Cardiac septum (tissue), 1 donor: ENCODE data around the gene TMC1. TPM values are rescaled to one million over a fixed set of nuclear protein-coding genes. Genes with fewer than 3 reads are reported as not detected.
"Not testable (repeated sequence)": the region's sequence is repeated elsewhere in the genome, so short reads cannot be mapped to it uniquely, and the experiment has no call there.

ENCODE experiments used
- DNase-seq: peaks from one replicate; pipeline ENCODE4 v3.0.0-alpha.2; 2020; ENCODE audit warnings: low spot score
- intact Hi-C: fragments of 100-400 bp; cut with DNase I; formaldehyde crosslinking; loops from one replicate; pipeline ENCODE4 v1.14.0; 2022
- total RNA-seq: library from RNA; stranded (reverse); fragmentation: NEBNext Ultra II Directional; extraction: Animal tissue kit (Norgen Biotek cat#: 25700); gene quantifications from one replicate; pipeline ENCODE4 v1.2.1, GENCODE V29; 2021
- donor health status: DM: no; HTN: no; CAD: no.

The TMC1 gene
- total RNA-seq, 1 donor from 2014 or later = 0.27 TPM

- intact Hi-C loops = loop anchor here (10.0 kb wide), 1 partner anchor 46 kb away; no protein-coding TSS in a partner anchor
- not testable (repeated sequence) for DNase-seq
These were observed 397 bp upstream of the TMC1 start for GRCh38 chr9:72521011-72521410.

DNA sequence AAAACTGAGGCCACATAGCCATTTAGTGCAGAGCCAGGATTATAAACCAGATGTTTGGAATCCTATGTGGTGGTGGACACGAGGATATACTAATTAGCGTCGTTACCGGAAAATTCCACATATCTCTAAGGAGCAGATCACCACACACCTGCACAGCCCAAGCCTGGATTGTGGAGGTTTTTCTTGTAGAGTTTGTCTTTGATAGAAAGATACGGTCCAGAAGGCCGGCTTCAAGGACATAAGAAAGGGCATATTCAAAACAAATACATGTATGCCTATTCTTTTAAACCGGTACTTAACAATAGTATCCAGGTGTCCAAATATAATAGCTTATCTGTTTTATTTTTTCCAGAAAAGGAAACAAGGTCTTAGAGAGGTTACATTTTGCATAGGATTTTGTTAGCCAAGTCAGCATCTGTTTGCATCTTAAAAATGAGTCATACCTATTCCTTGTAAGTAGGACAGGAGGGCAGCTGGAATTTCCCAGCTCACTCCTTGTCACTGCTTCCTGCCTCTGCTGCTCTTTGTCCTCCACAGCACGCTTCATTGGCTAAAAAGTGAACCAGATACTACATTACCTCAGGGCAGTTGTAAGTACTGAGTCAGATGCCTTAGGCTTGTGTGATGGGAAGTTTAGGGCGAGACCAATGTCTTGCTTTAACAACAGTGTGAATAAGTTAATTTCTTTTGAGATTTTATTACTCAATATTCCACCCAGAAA, 3.6 kb downstream of the TMC1 start:
- DNase-seq = no peak
- intact Hi-C loops = loop anchor here (5.0 to 10.0 kb wide), 3 partner anchors 50 to 67 kb away; no protein-coding TSS in a partner anchor

DNA sequence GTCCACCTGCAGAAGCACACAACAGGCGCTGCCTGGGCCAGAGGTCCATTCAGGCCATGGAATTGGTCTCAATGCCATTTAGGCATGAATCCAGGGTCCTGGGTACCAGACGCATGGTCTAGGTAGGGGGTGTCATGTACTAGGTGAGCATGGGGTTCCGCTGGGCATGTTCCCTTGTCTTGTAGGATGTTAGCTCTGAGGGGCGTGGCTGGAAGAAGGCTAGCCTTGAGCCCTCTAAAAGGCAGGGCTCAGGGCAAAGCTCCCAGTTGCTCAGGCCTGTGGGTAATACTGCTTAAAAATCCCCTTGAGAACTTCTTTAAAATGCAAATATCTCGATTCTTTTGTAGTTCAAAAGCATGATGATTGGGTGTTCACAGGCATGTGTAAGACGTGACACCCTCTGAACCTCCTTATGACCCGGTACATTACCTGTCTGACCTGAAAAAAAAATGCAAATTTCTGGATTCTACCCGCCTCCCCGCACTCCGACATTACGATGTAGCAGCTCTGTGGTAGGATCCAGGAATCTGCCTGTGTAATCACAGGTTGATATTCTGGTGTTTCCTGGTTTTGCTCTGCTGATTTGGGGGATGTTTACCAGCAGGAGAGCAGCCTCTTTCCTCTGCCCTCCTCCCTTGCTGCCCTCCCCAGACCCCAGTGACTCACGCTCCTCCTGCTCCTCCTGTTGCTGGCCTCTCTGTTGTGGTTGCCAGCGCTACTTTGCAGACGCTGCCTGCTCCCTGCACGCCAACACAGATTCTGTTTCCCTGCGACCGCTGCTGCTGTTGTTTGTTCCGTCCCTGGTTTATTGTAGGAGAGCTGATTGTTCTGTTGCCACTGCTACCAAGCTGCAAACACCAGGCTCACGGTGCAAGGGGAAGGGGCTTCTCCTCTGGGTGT, 5.7 kb downstream of the TMC1 start:
- DNase-seq = no peak
- intact Hi-C loops = loop anchor here (5.0 to 10.0 kb wide), 3 partner anchors 50 to 65 kb away; no protein-coding TSS in a partner anchor

DNA sequence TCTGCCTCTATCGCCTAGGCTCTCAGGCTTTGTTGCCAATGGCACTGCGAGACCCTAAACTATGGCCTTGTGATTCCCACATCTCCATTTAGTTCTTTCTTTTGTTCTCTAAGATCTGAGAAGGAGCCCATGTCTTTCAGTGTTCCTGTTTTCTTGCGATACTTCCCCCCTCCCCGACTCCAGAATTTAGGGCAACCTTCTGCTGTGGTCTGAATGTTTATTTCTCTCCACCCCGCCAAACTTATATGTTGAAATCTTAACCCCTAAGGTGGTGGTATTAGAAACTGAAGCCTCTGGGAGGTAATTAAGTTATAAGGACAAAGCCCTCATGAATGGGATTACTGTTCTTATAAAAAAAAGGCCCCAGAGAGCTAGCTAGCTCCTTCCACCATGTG, 6.4 kb downstream of the TMC1 start:
- intact Hi-C loops = loop anchor here (5.0 to 10.0 kb wide), 3 partner anchors 50 to 65 kb away; no protein-coding TSS in a partner anchor
- no peak for DNase-seq

DNA sequence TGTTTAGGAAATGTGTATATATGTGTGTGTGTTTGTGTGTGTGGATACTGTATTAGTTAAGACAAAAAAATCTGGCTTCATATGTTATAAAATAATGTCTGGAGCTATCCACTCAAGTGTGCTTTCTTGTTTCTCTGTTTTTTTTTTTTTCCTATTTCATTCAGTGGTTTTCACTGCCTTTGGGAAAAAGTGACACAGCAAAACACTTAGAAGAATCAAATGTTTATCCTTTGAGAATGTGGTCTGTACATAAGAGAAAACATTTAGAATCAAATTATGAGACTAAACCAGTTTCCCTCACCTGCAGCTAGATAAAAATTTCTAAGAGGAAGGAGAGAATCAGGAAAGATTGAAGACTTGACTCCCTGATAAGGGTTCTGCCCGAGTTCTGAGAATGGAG, 8.1 kb downstream of the TMC1 start:
- DNase-seq = no peak

GRCh38 chr9:72533322-72533721, 11.9 kb downstream of the TMC1 start:
- intact Hi-C loops = no loop called here

More for the DNA sequence above, 8.1 kb downstream of the TMC1 start:
- intact Hi-C loops = loop anchor here (5.0 to 10.0 kb wide), 3 partner anchors 48 to 63 kb away; no protein-coding TSS in a partner anchor

GRCh38 chr9:72534931-72535330, 13.5 kb downstream of the TMC1 start:
- intact Hi-C loops = no loop called here
- no peak for DNase-seq

More at GRCh38 chr9:72533322-72533721, 11.9 kb downstream of the TMC1 start:
- DNase-seq = no peak

GRCh38 chr9:72537011-72537545, 15.7 kb downstream of the TMC1 start:
- no peak for DNase-seq
- intact Hi-C loops = no loop called here

GRCh38 chr9:72537671-72538070, 16.3 kb downstream of the TMC1 start:
- DNase-seq = no peak
- intact Hi-C loops = no loop called here

GRCh38 chr9:72538921-72539702, 17.7 kb downstream of the TMC1 start:
- intact Hi-C loops = no loop called here
- DNase-seq = no peak

DNA sequence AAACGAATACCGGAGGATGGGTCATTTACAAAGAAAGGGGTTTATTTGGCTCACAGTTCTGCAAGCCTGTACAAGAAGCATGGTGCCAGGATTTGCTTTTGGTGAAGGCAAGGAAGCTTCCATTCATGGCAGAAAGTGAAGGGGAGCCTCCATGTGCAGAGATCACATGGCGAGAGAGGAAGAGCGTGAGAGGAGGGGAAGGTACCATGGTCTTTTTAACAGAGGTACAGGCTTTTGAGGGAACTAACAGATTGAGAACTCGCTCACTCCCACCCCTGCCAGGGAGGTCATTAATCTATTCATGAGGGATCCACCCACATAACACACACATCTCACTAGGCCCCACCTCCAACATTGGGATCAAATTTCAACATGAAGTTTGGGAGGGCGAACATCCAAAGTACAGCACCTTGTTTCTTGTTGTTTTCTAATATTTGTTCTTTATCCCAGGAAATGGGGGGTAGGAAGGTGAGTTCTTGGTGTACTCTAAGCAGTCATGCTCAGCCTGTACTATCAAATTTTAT, 18.5 kb downstream of the TMC1 start:
- DNase-seq = no peak
- intact Hi-C loops = no loop called here

GRCh38 chr9:72540348-72540873, 19.0 kb downstream of the TMC1 start:
- intact Hi-C loops = no loop called here
- no peak for DNase-seq

DNA sequence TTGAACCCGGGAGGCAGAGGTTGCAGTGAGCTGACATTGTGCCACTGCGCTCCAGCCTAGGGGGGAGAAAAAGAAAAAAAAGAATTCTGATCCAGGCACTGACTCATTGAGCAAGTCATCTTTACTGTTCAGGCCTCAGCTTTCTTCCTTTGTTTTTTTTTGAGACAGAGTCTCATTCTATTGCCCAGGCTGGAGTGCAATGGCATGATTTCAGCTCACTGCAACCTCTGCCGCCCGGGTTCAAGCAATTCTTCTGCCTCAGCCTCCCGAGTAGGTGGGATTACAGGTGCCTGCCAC, 21.1 kb downstream of the TMC1 start:
- intact Hi-C loops, DNase-seq: not testable (repeated sequence)

DNA sequence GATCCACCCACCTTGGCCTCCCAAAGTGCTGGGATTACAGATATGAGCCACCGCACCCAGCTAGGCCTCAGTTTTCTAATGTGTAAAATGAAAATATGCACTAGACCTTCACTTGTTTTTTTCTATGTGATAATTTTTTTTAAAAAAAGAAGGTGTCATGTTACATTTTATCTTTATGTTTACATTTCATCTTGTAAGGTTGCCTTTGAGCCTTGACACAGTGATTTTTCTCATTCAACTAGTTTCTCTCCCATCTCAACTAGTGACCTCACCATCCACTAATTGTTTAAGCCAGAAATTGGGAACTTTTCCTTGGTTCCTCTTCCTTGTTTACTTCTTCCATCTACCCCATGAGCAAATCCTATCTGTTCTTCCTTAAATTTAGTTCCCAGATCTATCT, 21.5 kb downstream of the TMC1 start:
- intact Hi-C loops = no loop called here
- no peak for DNase-seq

- no peak for DNase-seq
- intact Hi-C loops = no loop called here
These were observed 29.9 kb downstream of the TMC1 start for GRCh38 chr9:72551306-72551705.

GRCh38 chr9:72552356-72552755, 30.9 kb downstream of the TMC1 start:
- intact Hi-C loops = no loop called here
- no peak for DNase-seq

DNA sequence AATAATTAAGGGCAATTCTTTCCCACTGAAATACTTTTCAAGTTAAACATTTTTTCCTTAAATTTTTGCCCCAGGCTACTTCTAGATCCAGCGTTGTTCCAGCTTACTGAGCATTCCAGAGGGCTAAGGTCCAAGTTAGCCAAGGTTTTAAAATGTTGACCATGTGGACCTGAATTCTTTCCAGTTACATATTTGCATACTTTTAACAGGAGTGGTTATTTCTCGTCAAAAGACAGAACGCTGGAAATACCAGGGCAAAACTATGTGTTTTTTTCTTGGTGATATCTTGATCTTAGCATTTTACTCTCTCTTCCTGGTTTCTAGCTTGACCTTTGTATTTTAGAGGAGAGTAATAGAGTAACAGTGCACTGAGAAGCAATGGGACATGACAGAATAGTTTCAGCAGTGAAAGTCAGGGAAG, 32.8 kb downstream of the TMC1 start:
- no peak for DNase-seq
- intact Hi-C loops = no loop called here

GRCh38 chr9:72557549-72557948, 36.1 kb downstream of the TMC1 start:
- intact Hi-C loops = no loop called here
- DNase-seq = no peak

DNA sequence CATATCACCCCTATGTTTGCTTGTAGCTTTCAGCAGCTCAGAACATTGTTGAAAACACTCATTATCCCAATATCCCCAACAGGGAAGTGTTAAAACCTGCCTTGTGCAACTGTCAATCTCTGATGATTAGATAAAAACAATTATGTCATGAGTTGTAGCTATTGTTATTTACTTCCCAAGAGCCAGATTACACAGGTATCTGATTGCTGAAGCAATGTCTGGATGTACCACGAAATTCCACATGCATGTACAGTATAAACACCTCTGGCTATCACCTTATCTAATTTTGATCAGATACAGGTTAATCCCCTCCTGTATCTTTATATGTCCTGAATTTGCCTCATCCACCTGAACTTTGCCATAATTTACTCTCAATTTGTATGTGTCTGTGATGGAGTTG, 38.7 kb downstream of the TMC1 start:
- no peak for DNase-seq
- intact Hi-C loops = no loop called here
